ELR (cell line): ENCODE measurements around the gene SCAND1.
"Not testable (repeated sequence)": the region's sequence is repeated elsewhere in the genome, so short reads cannot be mapped to it uniquely, and the experiment has no call there.

Experiments
- DNase-seq: peaks from one replicate; pipeline ENCODE4 v3.0.0-alpha.2; 2015; ENCODE audit warnings: low read depth

SCAND1 gene

GRCh38 chr20:35954200-35954906, at the start of gene SCAND1:
Gene SCAND1 (minus strand): TSS chr20:35954502. CDS start chr20:35954284, 218 bp downstream.
- DNase-seq: peak; percentile 100

DNA sequence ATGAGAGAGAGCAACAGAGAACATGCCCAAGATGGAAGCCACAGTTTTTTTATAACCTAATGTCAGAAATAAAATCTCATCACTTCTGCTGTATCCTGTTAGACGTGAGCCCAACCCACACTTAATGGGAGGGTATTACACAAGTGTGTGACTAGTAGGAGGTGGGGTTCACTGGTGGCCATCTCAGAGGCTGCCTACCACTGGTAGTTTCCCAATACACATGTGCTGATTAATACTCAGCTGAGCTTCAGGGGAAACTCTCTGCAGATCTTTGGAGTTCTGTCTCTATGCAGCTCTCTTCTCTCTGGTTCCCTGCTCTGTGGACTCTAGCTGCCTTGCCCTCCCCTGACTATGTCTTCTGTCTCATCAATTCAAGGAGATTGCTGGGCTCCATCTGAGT, 49.7 kb upstream of the SCAND1 start:
- DNase-seq: peak; percentile 32

DNA sequence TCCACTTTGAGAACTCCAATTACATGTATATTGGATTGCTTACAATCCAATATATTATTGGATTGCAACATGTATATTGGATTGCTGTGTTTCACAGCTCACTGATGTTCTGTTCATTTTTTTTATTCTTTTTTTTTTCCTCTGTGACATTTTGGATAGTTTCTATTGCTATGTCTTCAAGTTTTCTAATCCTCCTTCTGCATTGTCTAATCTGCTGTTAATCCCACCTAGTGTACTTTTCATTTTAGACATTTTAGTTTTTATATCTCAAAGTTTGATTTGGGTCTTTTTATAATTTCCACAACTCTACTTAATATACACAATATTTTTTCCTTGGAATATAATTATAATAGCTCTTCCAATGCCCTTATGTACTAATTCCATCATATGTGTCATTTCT, 48.6 kb upstream of the SCAND1 start:
- no peak for DNase-seq

- DNase-seq: not testable (repeated sequence)
Measured at GRCh38 chr20:36001331-36001730, 47.0 kb upstream of the SCAND1 start.

- DNase-seq: not testable (repeated sequence)
Measured at GRCh38 chr20:35996492-35996891, 42.2 kb upstream of the SCAND1 start.

GRCh38 chr20:35994994-35995453, 40.7 kb upstream of the SCAND1 start:
- DNase-seq: peak; percentile 88

GRCh38 chr20:35992713-35993335, 38.5 kb upstream of the SCAND1 start:
- peak; percentile 84 for DNase-seq

GRCh38 chr20:35991142-35991771, 37.0 kb upstream of the SCAND1 start:
- peak; percentile 64 for DNase-seq

DNA sequence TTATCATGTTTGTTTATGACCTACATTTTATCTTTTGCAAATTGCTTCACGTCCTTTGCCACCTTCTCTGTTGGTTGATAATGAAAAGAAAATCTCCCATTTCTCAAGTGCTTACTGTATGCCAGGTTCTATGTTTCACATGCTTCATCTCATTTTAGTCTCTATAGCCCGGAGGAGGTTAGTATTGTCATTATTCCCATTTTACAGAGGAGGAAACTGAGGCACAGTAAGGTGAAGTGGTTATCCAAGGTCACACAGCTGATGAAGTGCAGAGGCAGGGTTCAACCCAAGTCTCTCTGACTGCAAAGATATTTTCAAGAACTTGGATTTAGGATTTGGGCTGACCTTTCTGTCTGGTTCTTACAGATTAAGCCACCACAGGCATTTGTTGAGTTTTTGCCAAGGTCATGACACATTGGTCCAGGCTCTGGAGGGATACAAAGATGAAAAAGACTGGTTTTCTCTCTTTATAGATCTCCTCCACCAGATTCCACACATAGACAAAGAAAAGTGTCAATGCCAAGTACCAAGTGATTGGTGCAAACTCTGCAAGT, 34.7 kb upstream of the SCAND1 start:
- DNase-seq: peak; percentile 54

GRCh38 chr20:35985806-35986205, 31.5 kb upstream of the SCAND1 start:
- DNase-seq: no peak

GRCh38 chr20:35984382-35984781, 30.1 kb upstream of the SCAND1 start:
- DNase-seq: no peak

- no peak for DNase-seq
Measured at GRCh38 chr20:35981969-35982368, 27.7 kb upstream of the SCAND1 start.

DNA sequence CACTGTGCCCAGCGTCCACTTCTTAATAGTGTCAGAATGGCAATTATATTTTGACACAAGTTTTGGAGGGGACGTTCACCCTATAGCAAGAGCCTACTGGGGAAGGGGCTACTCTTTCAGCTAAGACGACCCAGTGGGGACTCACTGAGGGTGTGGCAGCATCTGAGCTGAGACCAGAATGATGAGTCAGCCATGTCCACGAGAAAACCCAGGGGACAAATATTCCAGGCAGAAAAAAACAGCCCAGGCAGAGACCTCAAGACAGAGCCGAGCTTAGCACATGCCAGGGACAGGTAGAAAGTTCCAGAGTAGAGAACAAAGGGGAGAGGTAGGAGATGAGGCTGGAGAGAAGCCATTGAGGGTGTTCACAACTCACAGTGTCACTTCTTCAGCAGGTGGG, 25.2 kb upstream of the SCAND1 start:
- DNase-seq: peak; percentile 30

- no peak for DNase-seq
Measured at GRCh38 chr20:35978041-35978513, 23.8 kb upstream of the SCAND1 start.

- DNase-seq: no peak
Measured at GRCh38 chr20:35975576-35976373, 21.5 kb upstream of the SCAND1 start.

GRCh38 chr20:35974256-35974655, 20.0 kb upstream of the SCAND1 start:
- no peak for DNase-seq

DNA sequence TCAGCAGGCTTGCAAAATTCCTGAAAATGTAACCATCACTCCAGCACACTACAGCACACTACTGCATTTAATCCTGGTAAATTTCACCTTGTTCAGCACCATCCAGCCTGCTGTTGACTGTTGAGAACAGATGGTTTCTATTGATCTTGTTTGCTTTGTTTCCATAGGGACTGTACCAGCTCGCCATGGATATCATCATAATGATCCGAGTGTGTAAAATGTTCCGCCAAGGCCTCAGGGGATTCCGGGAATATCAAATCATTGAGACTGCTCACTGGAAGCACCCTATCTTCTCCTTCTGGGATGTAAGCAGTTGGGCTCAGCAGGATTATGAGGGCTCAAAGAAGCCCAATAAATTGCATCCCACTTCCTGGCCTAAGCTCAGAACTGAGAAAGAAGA, 18.2 kb upstream of the SCAND1 start:
- DNase-seq: no peak

GRCh38 chr20:35971981-35972380, 17.7 kb upstream of the SCAND1 start:
- DNase-seq: no peak

GRCh38 chr20:35968930-35969329, 14.6 kb upstream of the SCAND1 start:
- peak; percentile 70 for DNase-seq

- no peak for DNase-seq
Measured at GRCh38 chr20:35967979-35968640, 13.8 kb upstream of the SCAND1 start, which contains the start of gene CNBD2. Gene CNBD2 (plus strand): TSS chr20:35968590. CDS start chr20:35968763, 173 bp downstream.

- DNase-seq: no peak
Measured at GRCh38 chr20:35963878-35964277, 9.6 kb upstream of the SCAND1 start.
